ENCODE measurements around the gene EFNA1.
"Not testable (repeated sequence)": the region's sequence is repeated elsewhere in the genome, so short reads cannot be mapped to it uniquely, and the experiment has no call there.

DNA sequence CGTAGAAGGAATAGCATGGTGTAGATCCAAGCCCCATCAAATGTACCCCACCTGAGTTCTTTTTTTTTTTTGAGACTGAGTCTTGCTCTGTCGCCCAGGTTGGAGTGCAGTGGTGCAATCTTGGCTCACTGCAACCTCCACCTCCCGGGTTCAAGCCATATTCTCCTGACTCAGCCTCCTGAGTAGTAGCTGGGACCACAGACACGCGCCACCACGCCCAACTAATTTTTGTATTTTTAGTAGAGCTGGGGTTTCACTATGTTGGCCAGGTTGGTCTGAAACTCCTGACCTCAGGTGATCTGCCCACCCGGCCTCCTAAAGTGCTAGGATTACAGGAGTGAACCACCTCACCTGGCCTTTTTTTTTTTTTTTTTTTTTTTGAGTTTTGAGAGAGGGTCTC lies 9.6 kb upstream of the EFNA1 start:
- not testable (repeated sequence) for TF ChIP-seq CTCF (IDR thresholded peaks at IDR 0.05; ENCODE audit: low read length); EZH2 (IDR thresholded peaks at IDR 0.05; ENCODE audit: borderline replicate concordance, low read length)
